WTC11 (cell line): ENCODE measurements around the gene ABITRAM. TPM values are rescaled to one million over a fixed set of nuclear protein-coding genes. Genes with fewer than 3 reads are reported as not detected.
"Not testable (repeated sequence)": the region's sequence is repeated elsewhere in the genome, so short reads cannot be mapped to it uniquely, and the experiment has no call there.

Source experiments
- ATAC-seq: fragments of 200-7000 bp; cut with Tn5 transposase; 2 replicates; pipeline ENCODE4 v1.10.0; 2021; ENCODE audit warnings: mild to moderate bottlenecking, moderate library complexity
- CTCF ChIA-PET: fragments of 300-600 bp; sonication (Branson Sonifier 250); formaldehyde crosslinking; loops from one replicate; lab custom pipeline; 2021; ENCODE audit warnings: antibody characterized with exemption; lab: Charles Lee
- POLR2A ChIA-PET: fragments of 350-600 bp; sonication (Branson Sonifier 250); formaldehyde crosslinking; loops from one replicate; lab custom pipeline; 2021; ENCODE audit warnings: antibody characterized with exemption; lab: Charles Lee
- DNase-seq: peaks from one replicate; pipeline ENCODE4 v3.0.0; 2021; ENCODE audit warnings: low spot score
- H3K27ac Mint-ChIP-seq: 2 replicates; pipeline ENCODE4 v1.8.0; 2021; ENCODE audit warnings: mixed read lengths
- H3K27me3 Mint-ChIP-seq: 2 replicates; pipeline ENCODE4 v1.8.0; 2021; ENCODE audit warnings: low read depth, mild to moderate bottlenecking, moderate library complexity, mixed read lengths
- H3K36me3 Mint-ChIP-seq: 2 replicates; pipeline ENCODE4 v1.8.0; 2021; ENCODE audit warnings: mixed read lengths
- H3K4me1 Mint-ChIP-seq: 2 replicates; pipeline ENCODE4 v1.8.0; 2022; ENCODE audit warnings: mixed read lengths
- H3K4me3 Mint-ChIP-seq: 2 replicates; pipeline ENCODE4 v1.8.0; 2021; ENCODE audit warnings: mild to moderate bottlenecking, moderate library complexity, mixed read lengths
- H3K9me3 Mint-ChIP-seq: 2 replicates; pipeline ENCODE4 v1.8.0; 2021; ENCODE audit warnings: mixed read lengths
- AR ChIP-seq: fragments of 250-450 bp; sonication (Bioruptor Pico); IDR thresholded peaks from 2 replicates; pipeline ENCODE4 v1.9.0; 2021; ENCODE audit warnings: mild to moderate bottlenecking
- ATF3 ChIP-seq: sonication (generic); formaldehyde crosslinking; conservative IDR thresholded peaks from 2 replicates; pipeline ENCODE4 v1.8.1; 2022; ENCODE audit warnings: mild to moderate bottlenecking, missing genetic modification reagents
- CTCF ChIP-seq: fragments of 200-600 bp; IDR thresholded peaks from 2 replicates; pipeline ENCODE4 v1.8.0; 2022; ENCODE audit warnings: antibody characterized with exemption
- FOXJ3 ChIP-seq: sonication (generic); formaldehyde crosslinking; IDR thresholded peaks from 2 replicates; pipeline ENCODE4 v1.9.0; 2021; ENCODE audit warnings: missing genetic modification reagents, mild to moderate bottlenecking, borderline replicate concordance
- FOXK1 ChIP-seq: sonication (generic); formaldehyde crosslinking; IDR thresholded peaks from 2 replicates; pipeline ENCODE4 v1.8.0; 2022; ENCODE audit warnings: mild to moderate bottlenecking, moderate library complexity, missing genetic modification reagents
- GABPB1 ChIP-seq: sonication (generic); formaldehyde crosslinking; IDR thresholded peaks from 2 replicates; pipeline ENCODE4 v1.8.1; 2023; ENCODE audit warnings: mild to moderate bottlenecking, missing genetic modification reagents
- HMGA2 ChIP-seq: fragments of 250-450 bp; sonication (Bioruptor Pico); IDR thresholded peaks from 2 replicates; pipeline ENCODE4 v1.4.0; 2021; ENCODE audit warnings: mild to moderate bottlenecking, moderate library complexity
- JAZF1 ChIP-seq: fragments of 250-450 bp; sonication (Bioruptor Pico); IDR thresholded peaks from 2 replicates; pipeline ENCODE4 v1.9.0; 2021; ENCODE audit warnings: moderate library complexity, mild to moderate bottlenecking, inconsistent platforms
- MLX ChIP-seq: sonication (generic); formaldehyde crosslinking; IDR thresholded peaks from 2 replicates; pipeline ENCODE4 v1.8.1; 2023; ENCODE audit warnings: mild to moderate bottlenecking, missing genetic modification reagents, moderate library complexity
- NFYB ChIP-seq: sonication (generic); formaldehyde crosslinking; conservative IDR thresholded peaks from 2 replicates; pipeline ENCODE4 v1.8.0; 2022; ENCODE audit warnings: low read depth, missing genetic modification reagents
- RELA ChIP-seq: sonication (generic); formaldehyde crosslinking; IDR thresholded peaks from 2 replicates; pipeline ENCODE4 v1.8.1; 2022; ENCODE audit warnings: missing genetic modification reagents, mild to moderate bottlenecking, borderline replicate concordance
- SOX15 ChIP-seq: fragments of 250-450 bp; sonication (Bioruptor Pico); IDR thresholded peaks from 2 replicates; pipeline ENCODE4 v1.9.0; 2021; ENCODE audit warnings: mild to moderate bottlenecking
- SP1 ChIP-seq: sonication (generic); formaldehyde crosslinking; conservative IDR thresholded peaks from 2 replicates; pipeline ENCODE4 v1.8.1; 2022; ENCODE audit warnings: missing genetic modification reagents
- TEAD4 ChIP-seq: sonication (generic); formaldehyde crosslinking; IDR thresholded peaks from 2 replicates; pipeline ENCODE4 v1.8.0; 2022; ENCODE audit warnings: mild to moderate bottlenecking, missing genetic modification reagents
- TP53 ChIP-seq: sonication (generic); formaldehyde crosslinking; IDR thresholded peaks from 2 replicates; pipeline ENCODE4 v1.8.1; 2023; ENCODE audit warnings: mild to moderate bottlenecking, missing genetic modification reagents
- ZBTB43 ChIP-seq: sonication (generic); formaldehyde crosslinking; IDR thresholded peaks from 2 replicates; pipeline ENCODE4 v1.8.1; 2023; ENCODE audit warnings: mild to moderate bottlenecking, missing genetic modification reagents
- ZNF425 ChIP-seq: fragments of 250-450 bp; sonication (Bioruptor Pico); conservative IDR thresholded peaks from 2 replicates; pipeline ENCODE4 v1.9.0; 2021; ENCODE audit warnings: mild to moderate bottlenecking
- total RNA-seq: library from RNA; stranded (reverse); gene quantifications from 3 replicates; pipeline ENCODE4 v1.2.3, GENCODE V29; 2021

ABITRAM gene
- total RNA-seq, 1 experiment from 2014 or later: 4.6 TPM

GRCh38 chr9:108913391-108913790, 20.8 kb upstream of the ABITRAM start (continued):
- TF ChIP-seq ZNF425: no peak
- TF ChIP-seq SOX15 (CRISPR knock-in tag): no peak
- TF ChIP-seq CTCF: no peak
- TF ChIP-seq RELA (CRISPR knock-in tag): no peak
- no peak for TF ChIP-seq TEAD4 (CRISPR knock-in tag)
- TF ChIP-seq ATF3 (CRISPR knock-in tag): no peak
- no peak for TF ChIP-seq MLX (CRISPR knock-in tag)
- no peak for TF ChIP-seq TP53 (CRISPR knock-in tag)
- TF ChIP-seq AR (CRISPR knock-in tag): no peak
- no peak for TF ChIP-seq NFYB (CRISPR knock-in tag)
- no peak for TF ChIP-seq SP1 (CRISPR knock-in tag)
- TF ChIP-seq, all 79 proteins: peak for 0

- ATAC-seq (no peak), DNase-seq (no peak)
- no peak overlapping the region for H3K4me3 Mint-ChIP-seq
- H3K27me3 Mint-ChIP-seq: no peaks in the 10 kb centered on the region
- CTCF ChIA-PET: no interaction called here
- POLR2A ChIA-PET: interaction anchor here (0.6 kb wide), 1 partner anchor 34 kb away, joined by 6 read pairs; no protein-coding TSS in a partner anchor
- H3K4me1 Mint-ChIP-seq: no peaks in the 10 kb centered on the region
- TF ChIP-seq FOXJ3 (CRISPR knock-in tag) (no peak), JAZF1 (CRISPR knock-in tag) (no peak), HMGA2 (no peak), GABPB1 (peak; percentile 21; the same call in 1 of the 2 replicates), FOXK1 (CRISPR knock-in tag) (no peak), ZBTB43 (CRISPR knock-in tag) (no peak)
- peaks cover 51% of the 10 kb centered on the region for H3K36me3 Mint-ChIP-seq
- no peaks in the 10 kb centered on the region for H3K9me3 Mint-ChIP-seq
- no peak overlapping the region for H3K27ac Mint-ChIP-seq
These were observed 14.7 kb upstream of the ABITRAM start for GRCh38 chr9:108919517-108919916.

- H3K4me1 Mint-ChIP-seq, H3K27ac Mint-ChIP-seq, H3K4me3 Mint-ChIP-seq, H3K9me3 Mint-ChIP-seq, POLR2A ChIA-PET, H3K27me3 Mint-ChIP-seq, CTCF ChIA-PET, DNase-seq, ATAC-seq: not testable (repeated sequence)
- peaks cover 52% of the 10 kb centered on the region for H3K36me3 Mint-ChIP-seq
These were observed 13.8 kb upstream of the ABITRAM start for GRCh38 chr9:108920401-108920800.
